SW 1271 (cell line): Measurements from ENCODE around the gene CADM1.
A peak's percentile ranks its signal among the peaks of the same experiment; 100 is the strongest.

ENCODE experiments used
- DNase-seq, 2 experiments: peaks; one replicate each; lab custom pipeline; 2025; lab: John Stamatoyannopoulos, UW

CADM1 gene

GRCh38 chr11:115317277-115318185 is 186.7 kb downstream of the CADM1 start:
- DNase-seq: peak in 1 of 2 experiments; percentile 0

- no peak for DNase-seq
Measured at GRCh38 chr11:115316696-115317095, 187.5 kb downstream of the CADM1 start.

- no peak for DNase-seq
Measured at GRCh38 chr11:115314330-115314920, 189.8 kb downstream of the CADM1 start.

- DNase-seq: no peak
Measured at GRCh38 chr11:115313224-115313838, 190.9 kb downstream of the CADM1 start.

GRCh38 chr11:115311949-115312348 is 192.3 kb downstream of the CADM1 start:
- no peak for DNase-seq

- DNase-seq: no peak
Measured at GRCh38 chr11:115306689-115307088, 197.5 kb downstream of the CADM1 start.

- no peak for DNase-seq
Measured at GRCh38 chr11:115304774-115305472, 199.3 kb downstream of the CADM1 start.

- no peak for DNase-seq
Measured at GRCh38 chr11:115303929-115304531, 200.2 kb downstream of the CADM1 start.

- no peak for DNase-seq
Measured at GRCh38 chr11:115302946-115303703, 201.1 kb downstream of the CADM1 start.

- DNase-seq: no peak
Measured at GRCh38 chr11:115300660-115301428, 203.4 kb downstream of the CADM1 start.

GRCh38 chr11:115298300-115299012 is 205.8 kb downstream of the CADM1 start:
- DNase-seq: no peak

GRCh38 chr11:115297330-115297729 is 206.9 kb downstream of the CADM1 start:
- DNase-seq: no peak

GRCh38 chr11:115291325-115291724 is 212.9 kb downstream of the CADM1 start:
- no peak for DNase-seq

GRCh38 chr11:115290893-115291292 is 213.3 kb downstream of the CADM1 start:
- no peak for DNase-seq

- DNase-seq: no peak
Measured at GRCh38 chr11:115290479-115290878, 213.7 kb downstream of the CADM1 start.

- no peak for DNase-seq
Measured at GRCh38 chr11:115287266-115287665, 216.9 kb downstream of the CADM1 start.

- no peak for DNase-seq
Measured at GRCh38 chr11:115286614-115287013, 217.6 kb downstream of the CADM1 start.

- DNase-seq: no peak
Measured at GRCh38 chr11:115284773-115285172, 219.4 kb downstream of the CADM1 start.

- DNase-seq: no peak
Measured at GRCh38 chr11:115282923-115283322, 221.3 kb downstream of the CADM1 start.

- DNase-seq: no peak
Measured at GRCh38 chr11:115280775-115281174, 223.4 kb downstream of the CADM1 start.
